Measurements from ENCODE around the gene SSBP3.

The SSBP3 gene

DNA sequence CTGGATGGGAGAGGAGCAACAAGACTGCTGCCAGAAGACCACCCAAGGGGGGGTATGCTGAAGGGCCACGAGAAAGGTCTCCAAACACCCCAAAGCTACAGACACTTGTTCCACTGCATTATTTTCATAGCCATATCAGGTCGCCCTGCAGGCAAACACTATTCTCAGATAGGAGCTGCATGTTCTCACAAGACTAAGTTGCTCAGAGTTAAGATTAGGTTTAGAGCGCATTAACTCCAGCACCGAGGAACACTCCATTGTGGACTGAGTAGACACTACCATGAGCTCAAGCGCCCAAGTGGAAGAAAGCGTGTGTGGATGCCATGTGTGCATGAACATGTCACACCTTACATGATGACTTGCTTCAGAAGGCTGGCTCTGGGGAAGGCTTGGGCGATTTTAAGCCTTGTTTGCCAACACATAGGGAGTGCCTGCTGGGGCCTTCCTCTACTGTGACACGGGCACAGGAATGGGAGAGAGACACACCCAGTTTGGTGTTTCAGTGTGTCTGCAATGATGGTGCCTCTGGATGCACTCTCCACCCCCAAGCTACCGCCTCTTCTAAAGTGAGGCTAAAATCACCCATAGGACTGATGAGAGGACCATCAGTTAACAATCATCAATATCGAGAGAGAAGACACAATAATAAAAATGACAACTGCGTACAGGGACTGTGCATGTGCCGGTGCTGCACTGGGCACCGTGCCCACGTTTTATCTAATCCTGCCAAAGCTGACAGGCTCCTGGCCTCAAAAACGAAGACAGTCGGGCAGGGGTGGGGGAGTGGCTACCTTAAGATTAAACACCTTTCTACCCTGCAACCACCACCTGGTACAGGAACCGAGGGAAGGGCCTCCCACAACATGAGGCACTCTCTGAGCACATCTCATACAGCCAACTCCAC lies 34.9 kb downstream of the SSBP3 start:
- DNase-seq: no peak

DNA sequence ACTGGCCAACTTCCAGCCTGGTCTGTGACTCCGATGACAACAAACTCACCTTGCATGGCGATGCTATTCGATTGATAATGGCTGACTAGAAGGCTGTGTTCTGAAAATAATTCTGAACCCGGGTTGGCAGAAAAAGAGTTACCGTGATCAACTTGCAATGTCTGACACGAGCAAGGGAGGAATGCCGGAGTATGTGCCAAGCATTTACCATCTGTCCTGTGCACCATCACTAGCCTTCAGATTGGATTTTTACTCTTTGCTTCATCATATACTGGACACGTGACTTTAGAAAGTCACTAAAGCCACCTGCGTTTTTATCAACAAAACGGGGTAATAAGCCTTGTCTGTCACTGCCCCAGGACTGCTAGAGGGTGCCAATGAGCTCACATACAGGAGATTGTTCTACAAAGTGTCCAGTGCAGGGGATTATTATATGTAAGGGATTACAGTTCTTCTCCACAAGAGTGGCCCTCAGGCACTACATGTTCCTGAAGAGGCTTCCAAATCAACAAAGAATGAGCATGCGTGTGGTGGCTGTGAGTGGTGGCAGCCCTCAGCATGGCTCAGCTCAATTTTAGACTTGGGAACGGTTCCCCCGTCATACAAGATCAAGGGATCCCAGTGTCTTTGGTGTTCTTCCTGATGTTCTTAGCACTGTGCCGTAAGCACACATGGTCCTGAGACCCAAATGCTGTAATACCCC lies 35.8 kb downstream of the SSBP3 start:
- DNase-seq: no peak

DNA sequence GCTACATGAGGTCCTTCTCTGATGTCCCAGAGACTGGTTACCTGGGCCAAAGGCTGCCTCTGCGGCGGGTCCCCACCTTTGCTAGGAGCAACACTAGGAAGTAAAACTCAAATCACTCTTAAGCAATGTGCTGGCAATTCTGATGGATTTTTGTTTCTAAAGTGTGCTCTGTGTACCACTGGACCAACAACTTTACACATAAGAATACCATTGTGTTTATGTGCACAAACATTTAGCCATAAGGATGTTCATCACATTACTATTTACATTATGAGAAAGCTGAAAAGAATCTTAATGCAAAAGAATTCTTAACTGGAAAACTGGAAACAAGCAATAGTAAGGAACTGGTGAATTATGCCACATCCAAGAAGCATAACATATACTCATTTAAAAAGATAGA lies 38.6 kb downstream of the SSBP3 start:
- DNase-seq: no peak

DNA sequence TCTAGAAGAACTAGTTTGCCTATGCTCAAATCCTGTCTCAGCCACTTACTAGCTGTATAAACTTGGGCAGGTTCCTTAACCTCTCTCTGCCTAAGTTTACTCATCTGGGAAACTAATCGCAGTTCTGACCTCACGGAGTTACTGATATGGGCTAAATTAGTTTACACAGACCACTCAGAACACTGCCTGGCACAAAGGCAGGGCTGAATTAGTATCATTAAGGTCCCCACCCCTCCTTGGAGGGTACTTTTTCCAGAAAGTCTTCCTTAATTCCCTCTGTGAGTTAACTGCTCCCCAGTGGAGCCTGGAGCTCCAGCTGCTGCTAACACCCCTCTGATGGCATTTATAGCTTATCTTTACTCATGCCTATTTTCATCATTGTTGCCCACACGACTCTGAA lies 40.3 kb downstream of the SSBP3 start:
- no peak for DNase-seq

DNA sequence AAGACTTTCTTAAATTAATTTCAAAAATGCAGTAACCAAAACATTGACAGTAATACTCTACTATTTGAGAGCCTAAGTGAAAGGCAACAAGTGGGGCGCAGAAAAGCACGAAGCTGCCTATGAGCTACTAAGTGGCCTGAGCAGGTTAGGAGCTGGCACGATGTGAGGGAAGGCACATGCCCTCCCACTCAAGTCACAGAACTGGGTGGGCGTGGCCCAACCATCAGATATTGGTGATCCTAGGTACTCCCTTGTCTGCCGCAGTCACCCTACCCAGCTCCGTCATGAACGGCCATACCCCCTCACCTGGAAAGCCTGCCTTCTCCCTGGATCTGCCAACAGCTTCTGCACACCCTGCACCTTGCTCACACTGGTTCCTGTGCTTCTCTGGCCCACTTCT lies 40.8 kb downstream of the SSBP3 start:
- no peak for DNase-seq

DNA sequence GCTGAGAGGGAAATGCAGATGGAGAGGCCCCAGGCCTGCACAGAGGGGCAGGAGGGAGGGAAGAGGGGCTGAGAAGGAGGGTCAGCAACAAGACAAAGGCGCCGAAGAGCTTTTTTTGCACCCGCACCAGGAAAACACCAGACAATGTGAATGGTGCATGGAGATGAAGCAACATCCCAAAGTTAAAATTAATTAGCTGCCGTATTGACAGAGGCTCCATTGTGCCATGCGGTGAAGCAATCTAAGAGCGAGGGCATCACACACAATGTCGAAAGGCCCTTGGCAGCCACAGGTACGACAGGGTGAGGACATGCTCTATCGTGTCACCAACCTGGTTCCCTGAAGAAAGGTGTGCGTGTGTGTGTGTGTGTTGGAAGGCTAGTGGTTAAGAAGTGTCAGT lies 41.2 kb downstream of the SSBP3 start:
- no peak for DNase-seq

DNA sequence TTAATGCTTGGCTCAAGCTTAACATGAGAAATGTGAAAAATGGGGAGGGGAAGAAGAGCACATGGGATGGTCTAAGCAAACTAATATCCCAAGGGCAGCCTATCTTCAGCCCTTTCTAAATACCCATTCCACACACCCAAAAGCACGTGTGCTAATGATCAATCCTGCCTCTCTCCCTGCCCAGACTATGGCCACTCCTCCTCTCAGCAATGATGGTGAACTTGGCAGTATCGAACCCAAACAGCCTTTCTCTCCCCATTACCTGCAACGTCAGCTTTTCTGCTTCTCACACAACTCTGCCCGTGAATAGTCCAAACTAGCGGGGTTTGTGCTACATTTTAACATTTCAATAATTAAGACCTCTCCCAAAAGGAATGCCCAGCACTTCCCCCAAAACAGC lies 41.6 kb downstream of the SSBP3 start:
- DNase-seq: no peak

DNA sequence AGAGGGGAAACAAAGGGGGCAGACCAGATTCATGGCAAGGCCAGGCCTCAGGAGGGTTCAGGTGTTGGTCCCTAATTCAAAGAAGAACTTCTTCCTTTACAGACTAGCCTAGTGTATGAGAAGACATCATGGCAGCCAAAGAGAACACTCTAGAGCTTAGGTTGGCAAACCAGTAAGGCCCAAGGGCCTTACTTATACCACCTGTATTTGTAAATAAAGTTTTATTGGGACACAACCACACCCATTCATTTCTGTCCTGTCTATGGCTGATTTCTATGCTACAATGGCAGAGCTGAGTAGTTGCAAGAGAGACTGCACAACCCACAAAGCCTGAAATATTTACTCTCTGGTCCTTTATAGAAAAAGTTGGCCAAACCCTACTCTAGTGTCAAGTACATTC lies 42.3 kb downstream of the SSBP3 start:
- DNase-seq: no peak

DNA sequence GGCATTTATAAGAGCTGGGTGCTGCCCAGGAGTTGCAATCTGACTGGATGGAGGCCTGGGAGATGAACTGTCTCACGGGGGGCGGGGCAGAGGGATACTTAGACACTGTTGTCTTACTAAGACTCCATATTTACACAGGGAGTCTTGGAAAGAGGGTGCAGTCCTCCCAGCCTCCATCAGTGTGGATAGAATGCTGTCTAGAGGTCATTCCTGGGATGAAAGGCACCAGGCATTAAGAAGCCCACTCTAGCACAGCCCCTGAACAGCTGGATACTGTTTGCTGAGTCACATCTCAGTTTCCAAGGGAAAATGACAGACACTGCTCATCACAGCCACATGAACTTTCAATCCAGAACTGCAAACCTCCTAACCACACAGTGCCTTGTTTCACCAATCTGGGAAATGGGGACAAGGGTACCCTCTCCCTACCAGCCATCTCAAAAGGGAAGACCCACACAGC lies 43.3 kb downstream of the SSBP3 start:
- DNase-seq: no peak

DNA sequence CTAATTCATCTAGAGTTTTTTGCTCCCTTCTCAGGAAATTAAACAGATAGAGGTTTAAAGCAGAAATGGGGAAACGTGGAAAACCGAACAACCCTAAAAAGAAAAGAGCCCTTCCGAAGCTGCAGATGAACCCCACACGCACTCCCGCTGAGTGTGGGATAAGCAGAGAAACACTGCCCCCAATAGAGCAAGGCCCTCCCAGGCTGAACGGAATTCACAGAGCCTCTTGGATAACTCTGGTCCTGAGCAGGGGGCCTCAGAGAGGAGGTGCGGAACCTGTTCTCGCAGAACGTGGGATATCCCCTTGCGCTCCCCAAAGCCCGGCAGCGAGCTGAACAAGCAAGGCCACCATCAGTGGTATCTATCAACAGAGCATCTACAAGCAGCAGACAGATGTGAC lies 44.9 kb downstream of the SSBP3 start:
- no peak for DNase-seq

DNA sequence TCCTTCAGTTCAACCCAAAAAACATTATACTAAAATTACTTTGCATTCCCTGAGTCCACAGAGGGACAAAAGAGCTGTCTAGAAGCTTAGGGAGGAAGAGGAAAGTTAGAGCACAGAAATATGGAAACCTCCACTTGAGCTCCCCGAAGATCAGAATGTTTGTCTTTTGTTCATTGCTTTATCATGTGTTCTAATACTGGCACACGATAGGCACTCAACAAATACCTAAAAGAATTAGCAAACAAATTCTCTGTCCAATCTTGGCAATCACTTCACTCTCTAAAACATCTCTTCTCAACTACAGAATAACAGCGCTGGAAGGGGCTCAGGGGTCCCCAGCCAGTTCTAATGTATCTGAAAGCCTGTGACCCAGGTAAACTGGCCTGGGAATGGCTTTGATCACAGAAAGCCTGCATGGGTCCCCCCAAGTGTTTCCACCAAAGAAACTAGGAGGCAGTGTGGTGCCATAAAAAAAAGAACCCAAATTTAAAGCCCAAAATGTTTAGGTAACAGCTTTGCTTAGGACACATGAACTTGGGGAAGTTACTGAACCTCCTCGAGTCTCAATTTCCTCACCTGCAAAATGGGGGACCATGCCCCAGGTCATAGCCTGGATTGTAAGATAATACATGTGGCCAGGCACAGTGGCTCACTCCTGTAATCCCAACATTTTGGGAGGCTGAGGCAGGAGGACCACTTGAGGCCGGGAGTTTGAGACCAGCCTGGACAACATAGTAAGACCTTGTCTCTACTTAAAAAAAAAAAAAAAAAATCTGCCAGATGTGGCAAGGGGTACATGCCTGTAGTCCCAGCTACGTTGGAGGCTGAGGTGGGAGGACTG lies 45.8 kb downstream of the SSBP3 start:
- no peak for DNase-seq

DNA sequence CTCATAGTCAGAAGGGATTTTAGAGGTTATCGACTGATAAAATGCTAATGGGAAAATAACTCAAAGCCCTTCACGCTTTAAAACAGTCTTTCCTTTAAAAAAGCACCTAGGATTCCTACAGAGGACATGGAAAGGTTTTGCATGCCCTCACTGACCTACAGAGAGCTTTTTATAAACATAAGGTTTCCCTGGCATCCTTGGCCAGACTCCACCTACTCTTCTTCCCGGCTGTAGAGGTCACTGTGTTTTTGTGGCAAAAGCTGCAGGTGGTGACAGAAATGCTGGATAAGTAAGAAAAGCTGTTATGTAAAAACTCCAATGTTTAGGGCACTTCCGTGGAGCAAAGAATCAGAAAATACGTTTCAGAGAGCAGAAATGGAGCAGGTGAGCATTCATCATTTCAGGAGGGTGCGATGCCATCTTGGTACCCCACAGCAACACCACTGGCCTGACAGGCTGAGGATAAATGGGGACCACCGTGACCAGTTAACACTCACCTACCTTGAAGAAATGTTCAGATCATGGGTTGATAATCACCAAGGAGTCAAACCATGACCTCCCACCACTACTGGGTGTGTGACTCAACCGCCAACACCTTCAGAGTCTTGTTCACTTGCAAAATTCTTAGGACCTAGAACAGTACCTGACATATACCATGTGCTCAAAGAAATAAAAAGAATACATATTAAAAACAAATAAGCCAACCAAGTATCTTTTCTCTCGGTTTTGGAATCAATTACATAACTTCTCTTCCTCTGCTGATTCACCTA lies 46.6 kb downstream of the SSBP3 start:
- DNase-seq: no peak

DNA sequence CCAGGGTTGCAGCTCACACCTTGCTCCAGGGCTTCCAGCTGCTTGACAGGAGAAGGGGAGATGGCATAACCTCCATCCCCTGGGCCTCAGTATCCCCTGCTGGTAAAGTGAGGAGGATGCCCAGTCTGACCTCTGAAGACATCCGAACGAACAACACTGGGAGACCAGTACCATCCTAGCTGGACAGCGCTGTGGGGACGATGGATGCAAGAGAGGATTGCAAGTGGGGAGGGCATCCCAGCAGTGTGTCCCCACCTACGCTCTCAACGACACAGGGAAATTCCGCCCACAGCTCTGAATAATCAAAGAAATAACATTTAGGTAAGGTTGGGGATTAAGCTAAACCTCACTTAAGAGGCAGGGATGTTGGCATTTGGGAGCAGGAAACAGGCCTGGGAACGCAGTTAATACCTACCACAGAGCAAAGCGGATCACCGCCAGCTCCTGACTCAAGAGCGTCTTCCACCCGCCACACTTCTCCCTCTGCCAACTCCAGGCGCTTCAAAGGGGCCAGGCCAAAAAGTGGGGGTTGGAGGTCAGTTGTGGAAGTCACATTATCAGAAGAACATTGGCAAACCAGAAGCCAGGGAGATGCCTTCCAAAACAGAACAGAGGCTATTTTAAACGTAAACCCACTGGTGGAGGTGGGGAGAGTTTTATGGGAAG lies 47.6 kb downstream of the SSBP3 start:
- DNase-seq: no peak

DNA sequence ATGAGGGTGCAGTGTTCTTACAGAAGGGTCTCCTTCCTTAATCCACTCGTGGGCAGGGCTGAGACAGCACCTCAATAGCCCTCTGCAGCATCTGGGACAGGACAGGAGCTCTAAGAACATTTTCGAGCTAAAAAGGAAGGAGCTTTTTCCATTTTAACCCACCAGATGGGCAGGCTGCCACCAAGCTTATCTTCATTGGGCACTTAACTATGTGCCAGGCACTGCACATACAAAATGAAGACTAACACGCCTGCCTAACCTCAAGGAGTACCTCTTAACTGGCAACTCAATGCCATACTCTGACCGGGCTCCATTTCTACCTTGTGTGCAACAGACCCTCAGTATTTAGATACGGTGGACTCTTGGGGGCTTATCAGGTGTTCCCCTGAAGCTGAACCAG lies 48.2 kb downstream of the SSBP3 start:
- DNase-seq: no peak

DNA sequence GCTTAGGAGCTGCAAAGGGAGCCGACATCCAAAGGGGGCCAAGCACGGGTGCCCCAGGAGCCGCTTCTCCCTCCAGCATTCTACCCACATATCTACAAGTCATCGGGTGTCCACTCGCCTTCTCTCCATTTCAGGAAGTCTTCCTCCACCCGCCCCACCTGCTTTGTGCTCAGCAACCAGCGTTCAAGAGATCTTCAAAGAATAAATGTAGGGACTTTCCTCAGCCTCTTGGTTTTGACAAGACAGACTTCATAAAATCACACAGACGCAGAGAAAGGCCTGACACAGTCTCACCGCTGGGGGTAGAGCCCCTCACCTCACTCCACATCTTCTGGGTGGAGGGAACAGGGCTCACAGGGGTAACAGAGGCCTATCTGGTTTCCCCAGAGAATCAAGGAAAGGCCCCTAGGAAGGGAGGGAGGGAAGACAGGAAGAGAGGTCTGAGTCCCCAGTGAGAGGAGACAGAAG lies 49.5 kb downstream of the SSBP3 start:
- peak in 2 of 5 donors; percentile 20 to 23 for DNase-seq

DNA sequence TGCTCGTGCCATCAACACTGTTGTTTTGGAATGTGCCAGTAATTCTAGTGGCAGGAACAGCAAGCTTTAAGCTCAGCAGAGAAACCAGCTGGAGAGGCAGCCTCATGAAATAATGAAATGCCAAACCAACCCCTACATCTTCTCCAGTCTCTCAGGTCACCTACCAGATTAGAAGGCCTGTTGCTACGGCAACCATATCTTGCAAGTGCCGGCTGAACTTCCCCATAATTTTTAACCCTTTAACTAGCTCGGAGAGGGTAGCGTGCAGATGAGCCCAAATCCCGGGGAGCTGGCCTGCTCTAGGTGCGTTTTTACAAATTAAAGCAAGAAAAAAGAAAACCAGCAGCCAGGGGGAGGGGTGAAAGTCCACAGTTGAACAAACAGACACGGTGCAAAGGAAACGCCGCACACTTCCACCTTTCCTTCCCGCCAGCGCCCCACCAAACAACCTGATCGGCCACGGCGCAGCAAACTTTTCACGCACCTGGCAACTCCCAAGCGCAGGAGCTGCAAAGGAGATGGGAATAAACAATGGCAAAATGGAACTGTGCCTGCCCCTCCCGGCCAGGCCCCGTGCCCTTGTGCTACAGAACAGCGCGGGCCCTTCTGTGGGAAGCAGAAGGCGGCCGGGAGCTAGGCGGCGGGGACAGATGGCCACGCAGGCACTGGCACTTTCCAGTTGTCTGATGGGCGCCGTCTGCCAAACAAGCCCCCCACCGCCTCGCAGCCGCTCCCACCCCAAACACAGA lies 50.1 kb downstream of the SSBP3 start:
- DNase-seq: no peak

DNA sequence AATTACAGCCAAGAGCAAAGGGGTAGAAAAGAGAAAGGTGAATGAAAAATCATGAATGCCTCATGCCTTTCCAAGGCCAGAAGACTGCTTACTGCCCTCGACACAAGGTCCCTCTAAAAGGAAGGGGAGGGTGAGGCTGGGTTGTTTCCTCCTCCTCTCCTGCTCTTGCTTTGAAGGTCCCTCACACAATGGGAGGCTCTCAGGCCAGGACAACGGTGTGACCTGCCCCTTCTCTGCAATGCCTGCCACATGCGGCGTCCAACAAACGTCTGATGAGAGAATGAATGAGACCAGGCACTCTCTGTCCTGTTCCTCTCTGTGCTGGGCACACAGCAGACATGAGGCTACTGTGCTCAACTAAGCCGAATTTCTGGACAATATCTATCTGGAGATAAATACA lies 51.3 kb downstream of the SSBP3 start:
- DNase-seq: no peak

DNA sequence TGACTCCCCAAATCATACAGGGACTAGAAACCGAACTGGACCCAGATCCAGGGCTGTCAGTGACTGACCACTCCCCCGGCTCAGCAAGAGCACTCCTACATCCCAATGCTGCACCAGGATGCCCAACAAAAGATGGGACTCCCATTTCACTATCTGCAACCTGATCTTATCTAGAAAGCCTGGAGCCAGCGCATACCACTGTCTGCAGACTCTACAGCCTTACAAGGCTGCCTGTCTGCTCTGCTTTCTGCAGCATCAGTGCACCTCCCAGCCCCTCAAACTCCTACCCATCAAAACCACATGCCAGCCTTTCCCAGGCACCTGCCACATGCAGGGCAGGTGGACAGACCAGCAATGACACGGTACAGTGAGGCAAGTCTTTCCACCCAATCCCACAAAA lies 52.2 kb downstream of the SSBP3 start:
- DNase-seq: no peak

DNA sequence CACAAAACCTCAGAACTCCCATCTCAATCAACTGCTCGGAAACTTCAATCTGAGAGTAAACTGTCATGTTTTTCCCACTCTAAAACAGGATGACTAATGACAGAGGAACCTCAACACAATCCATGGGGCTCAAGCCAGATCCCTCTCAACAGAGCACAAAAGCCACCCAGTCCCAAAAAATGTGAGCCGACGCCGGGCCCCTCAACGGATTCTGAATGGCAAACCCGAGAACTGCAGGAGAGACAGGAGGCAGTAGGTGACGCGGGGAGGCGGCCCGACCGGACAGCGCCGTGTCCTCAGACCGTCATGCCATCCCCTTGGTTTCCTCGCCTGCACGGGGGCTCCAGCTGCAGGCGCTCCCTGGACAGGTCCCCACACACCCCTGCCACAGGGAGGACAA lies 53.4 kb downstream of the SSBP3 start:
- no peak for DNase-seq

DNA sequence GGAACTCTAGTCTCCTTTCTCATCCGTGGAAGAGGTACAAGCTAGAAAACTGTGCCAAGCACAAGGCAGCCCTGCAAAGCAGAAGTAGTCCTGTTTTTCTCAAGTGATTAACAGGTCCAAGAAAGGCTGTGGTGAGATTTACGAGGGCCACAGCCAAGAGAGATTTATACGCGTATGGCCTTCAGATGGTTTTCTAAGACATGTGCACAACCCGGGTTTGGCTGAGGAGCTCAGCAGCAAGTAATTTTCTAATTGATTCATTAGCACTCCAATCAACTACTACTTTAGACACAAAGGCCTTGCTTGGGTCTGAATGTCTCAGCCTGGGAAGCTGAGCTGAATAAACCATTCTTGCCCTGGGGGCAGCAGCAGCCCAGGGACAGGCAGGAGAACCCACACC lies 55.8 kb downstream of the SSBP3 start:
- no peak for DNase-seq

DNA sequence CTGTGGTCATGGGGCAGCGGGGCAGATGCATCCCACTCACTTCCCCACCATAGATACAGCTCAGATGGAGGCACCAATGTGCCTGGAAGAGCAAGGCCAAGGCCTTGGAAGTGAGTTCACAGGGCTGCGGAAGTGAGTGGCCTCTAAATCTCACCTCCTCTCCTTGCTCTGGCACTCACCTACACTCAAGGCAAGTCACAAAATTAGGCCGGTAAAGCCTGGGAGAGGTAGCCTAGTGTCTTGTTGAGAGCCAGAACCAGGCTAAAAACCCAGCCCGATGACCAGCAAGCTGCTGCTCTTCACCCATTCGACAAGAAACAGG lies 57.5 kb downstream of the SSBP3 start:
- no peak for DNase-seq

Data from T-helper 1 cell (primary cell).